GM18873 (cell line): ENCODE results near the gene DCDC1.
"Not testable (repeated sequence)": the region's sequence is repeated elsewhere in the genome, so short reads cannot be mapped to it uniquely, and the experiment has no call there.

Experiments
- ATAC-seq: cut with Tn5 transposase; IDR thresholded peaks from one replicate; pipeline ENCODE4 v1.9.1; 2021; ENCODE audit warnings: mild to moderate bottlenecking, moderate library complexity, moderate number of reproducible peaks; ENCODE audit not compliant: unreplicated experiment, low FRiP score

DCDC1 gene

DNA sequence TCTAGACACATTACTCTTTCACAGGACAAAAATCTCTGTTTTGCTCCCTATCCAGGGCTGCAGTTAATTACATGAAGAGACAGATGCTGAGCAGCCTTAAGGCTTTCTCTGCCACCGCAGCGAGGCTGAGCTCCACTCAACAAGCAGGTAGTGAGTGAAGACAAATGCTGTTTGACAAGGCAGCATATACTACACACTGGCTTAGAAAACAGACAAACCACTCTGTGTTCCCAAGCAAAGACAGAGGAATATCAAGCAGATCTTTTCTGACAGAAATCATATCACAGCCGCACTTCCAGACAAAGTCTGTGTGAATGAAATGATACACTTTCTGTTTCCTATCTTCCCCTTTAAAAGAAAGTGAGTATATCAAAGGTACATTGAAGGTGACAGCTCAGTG, 368.1 kb downstream of the DCDC1 start:
- ATAC-seq: no peak

- no peak for ATAC-seq
Measured at GRCh38 chr11:31000381-31000780, 369.2 kb downstream of the DCDC1 start.

- ATAC-seq: no peak
Measured at GRCh38 chr11:30992513-30992849, 377.1 kb downstream of the DCDC1 start.

- no peak for ATAC-seq
Measured at GRCh38 chr11:30991802-30992512, 377.6 kb downstream of the DCDC1 start.

DNA sequence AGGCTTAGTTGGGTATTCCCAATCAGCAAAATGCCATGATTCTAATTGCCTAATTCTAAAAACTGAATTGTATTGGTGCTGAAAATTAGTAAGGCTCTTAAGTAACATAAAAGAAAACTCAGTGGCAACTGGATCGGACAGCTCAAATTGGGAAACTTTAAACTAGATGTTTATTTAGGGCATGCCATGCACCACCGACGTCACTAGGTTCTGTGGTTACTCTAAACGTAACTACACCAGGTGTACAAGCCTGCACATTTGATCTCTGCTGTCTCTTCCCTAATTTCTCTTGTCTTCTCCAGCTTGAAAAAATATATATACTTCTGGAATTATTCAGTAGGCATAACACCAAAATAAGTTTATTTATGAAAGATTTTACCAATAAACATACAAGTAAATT, 378.2 kb downstream of the DCDC1 start:
- ATAC-seq: no peak

GRCh38 chr11:30990625-30991296, 378.8 kb downstream of the DCDC1 start:
- no peak for ATAC-seq

DNA sequence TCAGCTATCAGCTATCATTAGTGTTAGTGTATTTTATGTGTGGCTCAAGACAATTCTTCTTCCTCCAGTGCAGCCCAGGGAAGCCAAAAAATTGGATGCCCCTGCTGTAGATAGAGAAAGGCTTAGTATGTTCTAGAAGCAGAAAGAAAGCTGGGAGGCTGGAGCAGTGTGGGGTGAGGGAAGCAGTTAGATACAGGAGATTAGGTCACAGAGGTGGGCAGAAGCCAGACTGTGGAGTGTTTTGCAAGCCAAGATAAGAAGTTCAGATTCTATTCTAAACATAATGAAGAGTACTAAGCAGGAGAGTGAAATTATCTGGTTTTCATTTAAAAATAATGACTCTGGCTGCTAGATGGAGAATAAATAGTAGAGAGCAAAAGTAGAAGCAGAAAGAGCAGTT, 381.7 kb downstream of the DCDC1 start:
- ATAC-seq: no peak

DNA sequence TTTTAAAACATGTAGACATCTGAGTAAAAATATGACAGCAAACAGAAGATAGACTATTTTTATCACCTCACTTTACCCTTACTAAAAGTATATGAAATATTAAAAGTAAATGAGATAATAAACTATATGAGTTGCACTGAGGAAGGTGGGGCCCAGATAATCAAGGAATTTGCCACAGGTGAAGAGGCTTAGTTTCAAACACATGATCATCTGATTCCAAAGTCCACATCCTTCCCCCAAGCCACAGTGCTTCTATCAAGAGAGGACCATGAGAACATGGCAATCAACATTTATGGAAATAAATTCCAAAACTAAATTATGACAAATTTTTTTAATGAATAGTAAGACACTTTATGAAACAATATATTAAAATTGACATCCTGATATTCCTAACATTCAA, 384.0 kb downstream of the DCDC1 start:
- ATAC-seq: no peak

GRCh38 chr11:30984827-30985226, 384.7 kb downstream of the DCDC1 start:
- no peak for ATAC-seq

DNA sequence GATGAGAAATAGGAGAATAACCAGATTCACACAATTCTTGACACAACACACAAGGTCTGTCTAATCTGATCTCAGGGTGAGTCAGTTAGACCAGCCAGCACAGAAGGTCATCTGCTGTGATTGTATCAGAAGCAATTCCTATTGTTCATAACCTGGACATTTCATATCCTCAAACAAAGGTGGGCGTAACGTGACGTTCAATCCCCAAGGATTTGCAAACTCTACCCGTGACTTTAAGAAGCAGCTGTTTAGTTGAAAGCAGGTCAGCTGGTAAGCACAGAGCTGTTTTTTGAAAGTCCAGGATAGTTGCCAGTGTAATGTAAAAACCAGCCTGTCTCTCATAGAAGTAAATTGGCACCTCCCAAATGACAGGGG, 385.1 kb downstream of the DCDC1 start:
- ATAC-seq: no peak

GRCh38 chr11:30983776-30984441, 385.6 kb downstream of the DCDC1 start:
- no peak for ATAC-seq

GRCh38 chr11:30983143-30983542, 386.4 kb downstream of the DCDC1 start:
- ATAC-seq: no peak

DNA sequence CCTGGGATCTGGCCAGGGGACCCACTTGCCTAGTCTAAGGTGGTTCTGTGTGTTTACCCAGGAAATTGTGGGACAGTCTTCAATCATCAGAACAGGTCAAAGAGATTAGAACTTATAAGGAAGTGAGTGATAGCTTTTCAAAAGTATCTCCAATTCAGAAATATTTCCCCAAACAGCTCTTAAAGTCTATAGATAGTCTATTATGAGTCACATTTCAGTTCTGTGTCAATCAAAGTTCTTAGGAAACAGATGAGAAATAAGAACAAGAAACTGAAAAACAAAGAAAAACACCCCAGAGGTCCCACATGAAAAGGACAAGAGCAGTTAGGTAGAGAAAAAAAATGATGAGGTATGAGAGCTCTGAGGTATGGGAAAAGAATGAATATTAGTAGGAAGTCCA, 402.0 kb downstream of the DCDC1 start:
- no peak for ATAC-seq

DNA sequence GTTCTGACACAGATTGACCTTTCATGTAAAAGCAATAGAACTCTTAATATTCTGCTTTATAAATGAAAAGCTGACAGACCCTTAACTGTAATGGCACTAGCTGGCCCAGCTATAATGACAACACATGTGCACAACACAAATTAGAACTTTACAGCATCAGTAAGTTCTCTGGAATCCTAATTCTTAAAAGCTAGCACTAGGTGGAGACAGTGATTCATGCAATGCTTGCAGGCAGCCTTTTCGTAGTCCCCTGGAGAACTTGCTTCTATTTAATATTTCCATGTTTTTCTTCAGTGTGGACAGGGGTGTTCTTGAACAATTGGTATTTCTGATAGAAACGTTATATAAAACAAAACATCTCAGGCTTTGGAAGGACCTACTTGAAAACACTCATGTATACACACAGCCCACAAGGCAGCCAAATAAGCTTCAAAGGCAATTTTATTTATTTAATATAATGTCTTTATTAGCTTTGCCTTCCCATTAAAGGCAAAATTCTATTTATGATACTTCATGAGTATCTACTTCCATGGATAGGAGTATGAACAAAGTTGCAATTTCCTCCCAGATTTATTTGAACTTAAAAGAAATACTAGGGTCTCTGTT, 409.0 kb downstream of the DCDC1 start:
- ATAC-seq: no peak

GRCh38 chr11:30956751-30957150, 412.8 kb downstream of the DCDC1 start:
- ATAC-seq: no peak

DNA sequence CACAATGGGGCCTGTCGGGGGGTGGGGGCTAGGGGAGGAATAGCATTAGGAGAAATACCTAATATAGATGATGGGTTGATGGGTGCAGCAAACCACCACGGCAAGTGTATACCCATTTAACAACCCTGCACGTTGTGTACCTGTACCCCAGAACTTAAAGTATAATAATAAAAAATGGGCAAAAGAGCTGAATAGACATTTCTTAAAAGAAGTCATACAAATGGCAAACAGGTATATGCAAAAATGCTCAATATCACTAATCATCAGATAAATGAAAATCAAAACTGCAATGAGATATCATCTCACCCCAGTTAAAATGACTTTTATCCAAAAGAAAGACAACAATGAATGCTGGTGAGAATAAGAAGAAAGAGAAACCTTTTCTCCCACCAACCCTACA, 419.7 kb downstream of the DCDC1 start:
- no peak for ATAC-seq

DNA sequence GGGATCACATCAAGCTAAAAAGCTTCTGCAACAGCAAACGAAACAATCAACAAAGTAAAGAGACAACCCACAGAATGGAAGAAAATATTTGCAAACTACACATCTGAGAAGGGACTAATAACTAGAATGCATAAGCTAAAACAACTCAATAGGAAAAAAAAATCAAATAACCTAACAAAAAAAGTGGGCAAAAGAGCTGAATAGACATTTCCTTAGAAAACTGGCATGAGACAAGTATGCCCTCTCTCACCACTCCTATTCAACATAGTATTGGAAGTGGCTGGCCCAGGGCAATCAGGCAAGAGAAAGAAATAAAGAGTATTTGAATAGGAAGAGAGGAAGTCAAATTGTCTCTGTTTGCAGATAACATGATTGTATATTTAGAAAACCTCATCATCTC, 421.8 kb downstream of the DCDC1 start:
- ATAC-seq: not testable (repeated sequence)

DNA sequence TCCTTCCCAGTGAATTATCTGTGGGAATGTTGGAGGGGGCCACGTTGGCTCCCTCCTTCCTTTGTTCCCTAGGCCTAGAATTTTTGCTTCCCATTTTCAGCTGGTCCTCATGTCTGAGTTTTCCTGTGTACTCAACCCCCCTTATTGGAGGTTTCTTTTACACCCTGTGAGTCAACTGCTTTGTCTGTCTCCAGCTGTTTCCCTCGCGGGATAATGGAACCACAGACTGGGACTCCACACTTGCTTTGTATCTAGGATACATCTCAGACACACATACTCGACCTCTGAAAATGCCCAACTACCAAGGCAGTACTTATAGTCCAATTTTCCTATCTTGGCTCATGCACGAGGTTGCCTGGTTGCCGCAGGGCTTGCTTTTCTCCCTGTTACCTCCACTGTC, 430.7 kb downstream of the DCDC1 start:
- no peak for ATAC-seq

- ATAC-seq: no peak
Measured at GRCh38 chr11:30938171-30938570, 431.4 kb downstream of the DCDC1 start.

DNA sequence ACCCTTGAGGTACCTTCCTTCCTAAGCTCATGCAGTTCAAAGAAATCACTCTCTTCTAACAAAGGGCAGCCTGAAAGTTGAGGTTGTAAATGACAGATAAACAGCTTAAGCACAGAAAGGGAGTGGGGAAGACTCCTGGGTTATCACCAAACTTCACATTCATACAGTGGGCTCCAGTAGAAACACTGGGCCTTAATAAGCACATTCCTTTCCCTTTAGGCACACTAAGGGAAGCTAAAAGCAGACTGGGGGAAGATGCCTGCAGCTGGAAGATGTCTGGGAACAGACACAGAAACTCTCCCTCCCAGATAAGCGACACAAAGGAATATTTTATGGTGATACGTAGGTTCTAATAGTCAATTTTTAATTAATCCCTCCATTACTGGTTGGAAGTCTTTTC, 433.0 kb downstream of the DCDC1 start:
- ATAC-seq: no peak

DNA sequence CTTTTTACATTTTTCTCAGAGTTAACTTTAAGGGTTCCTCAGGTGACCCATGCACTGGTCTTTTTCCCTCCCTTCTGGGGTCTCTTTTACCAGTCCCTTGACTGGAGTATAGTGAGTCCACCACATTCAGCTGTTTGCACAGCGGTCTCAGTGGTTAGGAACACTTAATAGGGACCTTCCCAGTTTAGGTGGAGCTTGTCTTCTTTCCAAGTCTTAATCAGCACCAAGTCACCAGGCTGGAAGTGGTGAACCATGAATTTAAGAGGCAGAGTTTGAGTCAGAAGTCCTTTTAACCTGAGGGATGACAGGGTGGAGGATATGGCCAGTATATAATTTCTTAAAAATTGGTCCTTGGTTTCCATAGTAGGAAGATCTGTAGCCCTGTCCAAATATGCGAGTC, 433.7 kb downstream of the DCDC1 start:
- ATAC-seq: no peak

GRCh38 chr11:30926130-30926529, 443.4 kb downstream of the DCDC1 start:
- no peak for ATAC-seq
